HCEC 1CT (cell line): ENCODE measurements around the gene DCAF10.
"Not testable (repeated sequence)": the region's sequence is repeated elsewhere in the genome, so short reads cannot be mapped to it uniquely, and the experiment has no call there.

Source experiments
- DNase-seq: peaks from one replicate; pipeline ENCODE4 v3.0.0-alpha.2; 2017

The DCAF10 gene

DNA sequence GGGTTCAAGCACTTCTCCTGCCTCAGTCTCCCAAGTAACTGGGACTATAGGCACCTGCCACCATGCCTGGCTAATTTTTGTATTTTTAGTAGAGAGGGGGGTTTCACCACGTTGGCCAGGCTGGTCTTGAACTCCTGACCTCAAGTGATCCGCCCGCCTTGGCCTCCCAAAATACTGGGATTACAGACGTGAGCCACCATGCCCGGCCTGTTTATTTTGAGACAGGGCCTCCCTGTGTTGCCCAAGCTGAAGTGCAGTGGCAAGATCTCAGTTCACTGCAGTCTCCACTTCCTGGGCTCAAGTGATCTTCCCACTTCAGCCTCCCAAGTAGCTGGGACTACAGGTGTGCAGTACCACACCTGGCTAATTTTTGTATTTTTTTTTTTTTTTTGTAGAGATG, 109.2 kb downstream of the DCAF10 start:
- not testable (repeated sequence) for DNase-seq

DNA sequence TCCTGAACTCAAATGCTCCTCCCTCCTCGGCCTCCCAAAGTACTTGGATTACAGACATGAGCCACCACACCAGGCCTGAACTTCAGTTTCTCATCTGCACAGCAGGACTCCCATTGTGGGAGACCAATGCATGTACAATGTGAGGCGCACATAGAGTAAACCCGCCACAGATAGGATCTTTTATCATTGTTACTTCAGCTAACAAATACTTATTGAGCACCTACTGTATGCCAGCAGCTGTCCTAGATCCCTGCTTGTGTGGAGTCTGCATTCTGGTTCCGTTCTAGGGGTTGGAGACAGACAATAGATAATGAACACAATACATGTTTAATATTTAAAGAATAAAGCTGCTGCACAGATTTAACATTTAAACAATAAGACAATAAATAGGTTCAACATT, 109.7 kb downstream of the DCAF10 start:
- DNase-seq = no peak

DNA sequence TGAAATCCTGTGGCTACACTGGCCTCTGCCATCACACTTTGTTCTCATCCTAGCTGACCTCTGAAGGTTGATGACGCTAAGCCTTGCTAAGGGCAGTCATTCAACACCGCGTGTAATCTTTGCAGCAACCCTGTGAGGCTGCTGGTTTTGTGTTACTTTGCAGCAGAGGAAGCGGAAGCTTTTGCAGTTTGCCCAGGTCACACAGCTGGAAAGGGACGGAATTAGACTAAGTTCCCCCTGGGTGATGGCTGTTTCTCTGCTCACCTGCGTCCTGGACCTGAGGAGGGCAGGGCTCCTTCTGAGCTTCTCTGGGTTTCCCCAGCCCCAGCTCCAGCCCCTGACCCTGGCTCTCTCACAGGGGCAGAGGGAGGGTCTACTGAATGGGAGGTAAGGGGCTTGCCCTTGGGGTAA, 110.7 kb downstream of the DCAF10 start:
- DNase-seq = no peak

DNA sequence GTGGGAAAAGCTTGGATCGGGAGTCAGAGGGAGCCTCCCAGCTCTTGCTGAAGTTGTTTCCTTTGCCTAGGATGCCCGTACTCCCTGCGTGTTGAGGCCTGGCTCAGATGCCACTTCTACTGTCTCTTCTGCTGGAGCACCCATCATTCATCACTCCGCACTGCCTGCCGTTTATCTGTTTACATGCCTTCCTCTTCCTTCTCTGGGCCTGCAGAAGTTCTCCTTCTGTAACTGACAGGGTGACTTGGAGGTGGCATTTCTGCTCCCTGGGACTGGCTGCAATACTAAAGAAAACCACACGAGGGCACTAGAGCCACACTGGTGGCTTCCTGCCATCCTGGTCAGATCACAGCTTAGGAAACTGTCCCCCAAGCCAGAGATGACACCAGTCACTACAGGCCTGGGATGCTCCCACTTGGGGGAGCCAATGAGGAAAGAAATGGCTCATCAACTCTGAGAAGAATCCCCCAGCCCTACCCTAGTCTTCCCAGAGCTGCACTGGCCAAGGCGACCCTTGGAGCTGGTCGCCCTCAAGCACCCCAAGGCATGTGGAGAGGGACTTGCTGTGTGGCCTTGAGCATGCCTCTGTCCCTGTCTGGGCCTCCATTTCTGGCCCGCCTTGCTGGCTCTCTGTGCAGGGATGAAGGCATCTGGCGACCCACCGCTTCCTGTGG, 113.0 kb downstream of the DCAF10 start:
- DNase-seq = peak; percentile 48

DNA sequence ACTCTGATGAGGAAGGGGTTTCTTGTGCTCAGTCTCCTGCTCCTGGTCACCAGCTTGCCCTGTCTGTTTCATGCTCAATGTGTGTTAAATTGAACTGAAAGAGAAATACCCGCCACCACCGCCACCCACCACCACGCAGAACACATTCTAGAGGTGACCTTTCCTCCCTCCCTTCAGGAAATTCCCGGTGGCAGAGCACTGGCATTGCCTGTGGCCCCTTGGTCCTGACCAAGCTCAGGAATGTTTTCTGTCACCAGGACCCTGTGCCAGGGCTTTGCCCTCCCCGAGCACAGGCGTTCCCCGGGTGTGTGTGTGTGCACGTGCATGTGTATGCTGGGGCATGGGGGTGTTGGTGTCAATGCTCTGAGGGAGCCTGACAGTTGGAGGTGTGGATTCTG, 113.6 kb downstream of the DCAF10 start:
- no peak for DNase-seq

DNA sequence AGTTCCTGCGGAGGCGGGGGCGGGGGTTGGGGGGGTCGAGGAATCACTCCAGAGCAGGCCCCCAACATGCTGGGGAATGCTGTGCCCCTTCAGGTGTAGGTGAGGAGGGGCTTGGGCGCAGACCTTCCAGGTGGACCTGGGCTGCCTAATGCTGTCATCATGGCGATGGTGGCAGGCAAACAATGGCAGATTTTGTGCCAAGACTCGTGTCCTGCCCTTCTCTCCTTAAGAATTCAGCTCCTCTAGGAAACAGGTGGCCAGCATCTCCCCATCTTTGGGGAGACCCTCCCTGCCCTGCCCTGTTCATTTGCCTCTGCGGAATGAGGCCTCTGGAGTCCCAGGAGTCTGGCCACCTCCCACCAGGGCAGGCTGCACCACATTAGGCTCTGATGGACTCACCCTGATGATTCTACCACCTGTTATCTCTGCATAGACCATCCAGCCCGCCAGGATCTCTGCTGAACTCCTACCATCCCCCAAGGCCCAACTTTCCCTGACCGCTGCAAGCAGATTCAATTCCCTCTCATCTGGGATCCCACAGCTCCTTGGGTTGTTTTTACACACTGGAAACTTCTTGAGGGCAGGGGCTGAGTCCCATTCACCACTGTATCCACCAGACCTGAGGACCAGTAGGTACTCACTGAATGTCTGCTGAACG, 114.2 kb downstream of the DCAF10 start:
- DNase-seq = no peak

DNA sequence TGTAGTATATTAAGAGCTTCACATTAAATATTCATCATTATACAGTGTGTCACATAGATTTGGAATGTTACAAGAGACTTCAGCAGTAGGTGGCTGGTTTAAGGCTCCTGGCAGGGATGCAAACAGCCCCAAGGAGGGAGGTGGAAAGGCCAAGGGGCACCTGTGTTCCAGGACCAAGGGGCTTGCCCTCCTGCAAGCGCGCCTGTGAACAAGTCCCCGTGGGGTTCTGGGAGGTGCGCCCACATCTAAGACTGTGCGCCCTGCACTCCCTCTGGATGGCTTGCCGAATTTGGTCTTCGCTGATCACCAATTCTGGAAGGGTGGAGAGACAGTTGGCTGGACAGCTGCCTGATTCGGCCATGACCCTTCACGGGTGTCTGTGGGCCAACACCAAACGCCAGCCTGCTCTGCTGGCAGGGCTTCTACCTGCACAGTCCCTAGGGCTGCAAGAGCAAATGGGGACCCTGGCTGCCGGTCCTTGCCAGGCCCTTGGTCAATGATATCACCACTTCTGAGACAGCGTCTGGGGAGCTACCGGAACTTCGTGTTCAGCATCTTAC, 115.4 kb downstream of the DCAF10 start:
- no peak for DNase-seq

DNA sequence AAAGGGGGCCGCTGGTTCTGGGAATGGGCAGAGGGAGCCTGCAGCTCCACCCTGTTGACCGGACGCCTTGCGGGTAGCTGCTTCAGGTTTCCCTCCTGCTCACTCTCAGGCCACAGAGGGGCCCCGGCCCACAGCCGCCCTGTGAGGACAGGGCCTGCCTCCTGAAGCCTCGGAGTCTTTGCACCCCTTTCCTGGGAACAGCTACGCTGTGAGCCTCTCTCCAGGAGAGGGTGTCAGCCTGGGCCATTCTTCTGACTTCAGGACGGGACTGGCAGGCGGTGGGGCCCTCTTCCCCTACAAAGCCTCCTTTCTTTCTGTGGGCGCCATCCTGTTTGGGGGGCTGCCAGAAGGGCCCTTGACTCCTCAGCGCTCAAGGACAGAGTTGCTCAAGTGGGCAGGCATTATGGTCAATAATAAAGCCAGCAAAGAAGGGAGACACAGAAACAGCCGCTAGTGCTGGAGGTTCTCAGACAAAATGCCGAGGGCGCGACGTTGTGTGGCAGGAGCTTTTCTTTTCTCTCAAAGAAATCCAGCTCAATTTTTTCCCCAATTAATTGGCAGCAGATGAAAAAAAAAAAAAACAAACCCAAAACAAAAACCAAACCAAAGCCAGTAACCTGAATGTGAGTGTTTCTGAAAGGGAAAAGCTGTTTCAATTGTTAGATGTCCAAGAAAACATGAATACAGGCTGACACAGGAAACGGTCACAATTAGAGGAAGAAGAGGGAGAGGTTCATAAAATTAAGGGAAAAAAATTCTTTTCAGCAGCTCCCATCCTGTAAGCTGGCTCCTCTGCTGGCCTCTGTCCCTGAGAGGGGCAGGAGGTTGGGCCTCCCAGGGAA, 116.1 kb downstream of the DCAF10 start:
- no peak for DNase-seq
